ENCODE measurements around the gene LAMB3. TPM values are rescaled to one million over a fixed set of nuclear protein-coding genes. Genes with fewer than 3 reads are reported as not detected.

Gene LAMB3
- total and polyA plus RNA-seq, 8 donors, result 1.4 to 25.8 (median 3.4) TPM

DNA sequence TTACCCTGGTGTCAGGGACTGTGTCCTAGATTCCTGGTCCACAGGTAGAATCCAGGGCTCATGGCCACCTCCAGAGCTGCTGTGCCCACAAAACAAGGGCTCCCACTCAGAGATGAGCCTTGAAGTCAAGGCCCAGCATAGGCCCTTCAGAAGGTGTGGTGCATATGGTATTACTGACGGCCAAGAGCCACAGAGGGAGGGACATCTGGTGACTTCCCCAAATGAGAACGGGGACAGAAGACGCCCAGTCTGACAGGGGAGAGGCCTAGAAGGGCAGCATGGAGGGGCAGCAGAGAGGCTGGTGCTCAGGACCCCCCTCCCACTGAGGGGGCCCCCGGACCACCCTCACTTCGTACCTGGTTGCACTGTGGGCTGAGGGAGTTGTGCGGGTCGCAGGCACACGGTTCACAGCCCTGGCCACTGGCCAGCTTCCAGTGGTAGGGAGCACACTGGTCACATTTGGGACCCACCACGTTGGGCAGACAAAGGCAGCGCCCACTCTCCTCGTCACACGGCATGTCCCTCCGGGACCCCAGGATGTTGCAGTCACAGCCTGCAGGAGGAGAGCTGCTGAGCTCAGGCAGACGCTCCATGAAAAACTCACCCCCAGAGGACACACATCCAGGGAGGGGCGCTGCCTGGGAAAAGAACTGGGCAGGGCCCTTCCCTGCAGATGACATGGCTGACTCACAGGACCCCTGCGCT lies 25.0 kb downstream of the LAMB3 start:
- H3K27ac ChIP-seq, result no peak overlapping the region
- H3K4me1 ChIP-seq, result no peaks in the 10 kb centered on the region
- FAIRE-seq, result no peak
- intact Hi-C loops (cut with DNase I), result no loop called here
- 54 to 67% methylated on average over 15 to 16 of the region's 16 CpGs for WGBS, 2 donors
- TF ChIP-seq, protein P1, sequence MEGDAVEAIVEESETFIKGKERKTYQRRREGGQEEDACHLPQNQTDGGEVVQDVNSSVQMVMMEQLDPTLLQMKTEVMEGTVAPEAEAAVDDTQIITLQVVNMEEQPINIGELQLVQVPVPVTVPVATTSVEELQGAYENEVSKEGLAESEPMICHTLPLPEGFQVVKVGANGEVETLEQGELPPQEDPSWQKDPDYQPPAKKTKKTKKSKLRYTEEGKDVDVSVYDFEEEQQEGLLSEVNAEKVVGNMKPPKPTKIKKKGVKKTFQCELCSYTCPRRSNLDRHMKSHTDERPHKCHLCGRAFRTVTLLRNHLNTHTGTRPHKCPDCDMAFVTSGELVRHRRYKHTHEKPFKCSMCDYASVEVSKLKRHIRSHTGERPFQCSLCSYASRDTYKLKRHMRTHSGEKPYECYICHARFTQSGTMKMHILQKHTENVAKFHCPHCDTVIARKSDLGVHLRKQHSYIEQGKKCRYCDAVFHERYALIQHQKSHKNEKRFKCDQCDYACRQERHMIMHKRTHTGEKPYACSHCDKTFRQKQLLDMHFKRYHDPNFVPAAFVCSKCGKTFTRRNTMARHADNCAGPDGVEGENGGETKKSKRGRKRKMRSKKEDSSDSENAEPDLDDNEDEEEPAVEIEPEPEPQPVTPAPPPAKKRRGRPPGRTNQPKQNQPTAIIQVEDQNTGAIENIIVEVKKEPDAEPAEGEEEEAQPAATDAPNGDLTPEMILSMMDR (IDR thresholded peaks at IDR 0.05), result no peak
- no peaks in the 10 kb centered on the region for H3K36me3 ChIP-seq
- no peaks in the 10 kb centered on the region for H3K9me3 ChIP-seq
- DNase-seq, result peak in 1 of 6 donors; percentile 69
- peak; percentile 13 to 36 (median 30) for ATAC-seq
- H3K4me3 ChIP-seq, result no peak overlapping the region
- H3K27me3 ChIP-seq, result no peaks in the 10 kb centered on the region

- no peaks in the 10 kb centered on the region for H3K9me3 ChIP-seq
- ATAC-seq (peak in 2 of 4 donors; percentile 7 to 13), FAIRE-seq (no peak), DNase-seq (peak in 2 of 6 donors; percentile 14 to 67)
- no peaks in the 10 kb centered on the region for H3K4me1 ChIP-seq
- H3K4me3 ChIP-seq, result no peak overlapping the region
- no peaks in the 10 kb centered on the region for H3K36me3 ChIP-seq
- no peaks in the 10 kb centered on the region for H3K27me3 ChIP-seq
- TF ChIP-seq, protein P1 (IDR thresholded peaks at IDR 0.05), result no peak
- no peak overlapping the region for H3K27ac ChIP-seq
- 93 to 94% methylated on average over 19 of the region's 19 CpGs for WGBS, 2 donors
- intact Hi-C loops (cut with DNase I), result no loop called here
Measured at GRCh38 chr1:209626346-209627026, 25.7 kb downstream of the LAMB3 start.

DNA sequence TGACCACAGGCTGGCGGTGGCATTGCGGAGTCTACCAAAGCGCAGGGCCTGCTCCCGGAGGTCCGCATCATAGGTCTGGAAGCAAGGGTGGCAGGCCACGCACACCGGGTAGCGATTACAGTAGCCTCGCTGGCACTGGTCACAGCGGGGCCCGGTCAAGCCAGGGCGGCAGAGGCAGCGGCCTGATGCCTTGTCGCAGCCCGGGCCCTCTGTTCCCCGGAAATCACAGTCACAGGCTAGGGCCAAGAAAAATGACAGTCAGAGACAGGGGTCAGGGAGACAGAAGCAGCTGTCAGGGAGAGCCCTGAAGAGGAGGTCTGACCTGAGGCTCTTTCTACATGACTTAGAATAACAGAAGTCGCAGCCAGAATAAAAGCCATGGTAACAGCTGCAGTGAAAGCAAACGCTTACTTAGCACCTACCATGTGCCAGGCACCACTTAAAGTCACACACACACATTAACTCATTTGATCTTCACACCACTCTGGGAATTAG lies 26.4 kb downstream of the LAMB3 start:
- H3K4me1 ChIP-seq, result no peaks in the 10 kb centered on the region
- FAIRE-seq (no peak), DNase-seq (peak in 2 of 6 donors; percentile 54 to 56), ATAC-seq (peak in 1 of 4 donors; percentile 8)
- no peak overlapping the region for H3K27ac ChIP-seq
- intact Hi-C loops (cut with DNase I), result no loop called here
- H3K9me3 ChIP-seq, result no peaks in the 10 kb centered on the region
- no peaks in the 10 kb centered on the region for H3K36me3 ChIP-seq
- no peak overlapping the region for H3K4me3 ChIP-seq
- no peaks in the 10 kb centered on the region for H3K27me3 ChIP-seq
- 86 to 88% methylated on average over 18 of the region's 18 CpGs for WGBS, 2 donors
- TF ChIP-seq, protein P1 (IDR thresholded peaks at IDR 0.05), result no peak

DNA sequence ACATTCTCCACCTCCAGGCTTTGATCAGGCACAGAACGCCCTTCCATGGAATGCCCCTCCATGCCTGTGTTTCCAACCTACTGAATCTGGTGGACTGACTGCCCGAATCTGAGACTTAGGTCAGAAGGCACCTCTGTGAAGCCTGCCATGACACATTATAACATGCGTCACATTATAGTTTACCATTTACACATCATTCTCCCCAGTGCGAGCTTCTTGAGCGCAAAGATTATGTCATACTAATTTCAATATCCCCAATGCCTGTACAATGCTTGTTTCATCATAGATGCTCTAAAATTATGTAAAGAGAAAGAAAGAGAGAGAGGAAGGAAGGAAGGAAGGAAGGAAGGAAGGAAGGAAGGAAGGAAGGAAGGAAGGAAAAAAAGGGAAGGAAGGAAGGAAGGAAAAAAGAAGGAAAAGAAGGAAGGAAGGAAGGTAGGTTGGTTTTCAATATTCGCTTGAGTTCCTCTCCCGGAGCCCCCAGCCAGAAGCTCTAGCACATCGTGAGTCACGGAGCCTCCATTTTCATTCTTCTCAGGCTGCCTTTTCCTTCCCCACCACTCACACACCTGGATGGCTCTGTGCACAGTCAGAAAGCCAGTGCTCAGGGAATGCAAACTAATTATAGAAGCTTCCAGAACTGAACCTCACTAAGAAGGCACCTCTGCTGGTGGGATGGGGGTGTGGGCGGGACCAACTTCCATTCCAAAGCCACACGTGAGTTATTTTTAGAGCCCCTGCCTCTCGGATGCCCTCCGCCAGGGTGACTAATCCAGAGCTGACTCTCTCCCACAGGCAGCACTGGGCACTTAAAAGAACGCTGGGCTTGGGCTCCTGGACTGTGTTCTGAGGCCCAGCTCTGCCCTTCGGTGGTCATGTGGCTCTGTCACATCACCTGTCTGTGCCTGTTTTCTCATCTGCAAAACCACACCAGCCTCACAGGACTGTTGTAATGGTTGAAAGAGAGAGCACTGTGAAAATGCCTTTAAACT lies 27.4 kb downstream of the LAMB3 start:
- TF ChIP-seq, protein P1 (IDR thresholded peaks at IDR 0.05), result no peak
- FAIRE-seq, result no peak
- H3K27me3 ChIP-seq, result no peaks in the 10 kb centered on the region
- no peak overlapping the region for H3K4me3 ChIP-seq
- H3K4me1 ChIP-seq, result no peaks in the 10 kb centered on the region
- DNase-seq, result peak in 1 of 6 donors; percentile 31
- no peaks in the 10 kb centered on the region for H3K9me3 ChIP-seq
- H3K27ac ChIP-seq, result no peak overlapping the region
- no peak for ATAC-seq
- H3K36me3 ChIP-seq, result no peaks in the 10 kb centered on the region
- WGBS, 2 donors, result 84 to 88% methylated on average over 15 of the region's 15 CpGs
- intact Hi-C loops (cut with DNase I), result no loop called here
